Stomach (tissue), 4 donors: ENCODE measurements around the gene IL6.

ENCODE experiments used
- CTCF ChIP-seq, 7 experiments: fragments of 450-650 bp in 4 of 7; fragments of 200-600 bp in 3 of 7; sonication (generic) in 3 of 7; IDR thresholded peaks; one replicate each; pipeline ENCODE4 v1.5.1; 2016 to 2019; ENCODE audit warnings: antibody characterized with exemption in 7 of 7, control low read depth in 2 of 7, mild to moderate bottlenecking in 1 of 7
- POLR2A ChIP-seq, 4 donors: fragments of 450-650 bp; IDR thresholded peaks; one replicate each; pipeline ENCODE4 v1.6.1; 2016; ENCODE audit warnings: antibody characterized with exemption in 4 of 4, control low read depth in 2 of 4, mild to moderate bottlenecking in 1 of 4, moderate library complexity in 1 of 4
- POLR2AphosphoS5 ChIP-seq, 3 donors: sonication (generic); formaldehyde crosslinking; IDR thresholded peaks; one replicate each; pipeline ENCODE4 v1.6.1; 2016; ENCODE audit warnings: antibody characterized with exemption in 3 of 3

DNA sequence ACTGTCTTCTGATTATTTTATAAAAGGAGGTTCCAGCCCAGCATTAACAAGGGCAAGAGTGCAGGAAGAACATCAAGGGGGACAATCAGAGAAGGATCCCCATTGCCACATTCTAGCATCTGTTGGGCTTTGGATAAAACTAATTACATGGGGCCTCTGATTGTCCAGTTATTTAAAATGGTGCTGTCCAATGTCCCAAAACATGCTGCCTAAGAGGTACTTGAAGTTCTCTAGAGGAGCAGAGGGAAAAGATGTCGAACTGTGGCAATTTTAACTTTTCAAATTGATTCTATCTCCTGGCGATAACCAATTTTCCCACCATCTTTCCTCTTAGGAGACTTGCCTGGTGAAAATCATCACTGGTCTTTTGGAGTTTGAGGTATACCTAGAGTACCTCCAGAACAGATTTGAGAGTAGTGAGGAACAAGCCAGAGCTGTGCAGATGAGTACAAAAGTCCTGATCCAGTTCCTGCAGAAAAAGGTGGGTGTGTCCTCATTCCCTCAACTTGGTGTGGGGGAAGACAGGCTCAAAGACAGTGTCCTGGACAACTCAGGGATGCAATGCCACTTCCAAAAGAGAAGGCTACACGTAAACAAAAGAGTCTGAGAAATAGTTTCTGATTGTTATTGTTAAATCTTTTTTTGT, 2.3 kb downstream of the IL6 start:
- no peak for TF ChIP-seq CTCF (IDR thresholded peaks at IDR 0.05)
- TF ChIP-seq POLR2A (IDR thresholded peaks at IDR 0.05): no peak
- no peak for TF ChIP-seq POLR2AphosphoS5 (IDR thresholded peaks at IDR 0.05)
